NCI-H1694 (cell line): ENCODE results near the gene MYRIP.

Experiments used
- DNase-seq: peaks from one replicate; lab custom pipeline; 2025; lab: John Stamatoyannopoulos, UW

MYRIP gene

GRCh38 chr3:39907981-39908380 lies 98.6 kb downstream of the MYRIP start:
- no peak for DNase-seq

GRCh38 chr3:39910135-39910534 lies 100.7 kb downstream of the MYRIP start:
- no peak for DNase-seq

GRCh38 chr3:39910826-39911464 lies 101.5 kb downstream of the MYRIP start:
- no peak for DNase-seq

GRCh38 chr3:39911465-39912309 lies 102.3 kb downstream of the MYRIP start:
- DNase-seq: no peak

GRCh38 chr3:39915027-39915426 lies 105.6 kb downstream of the MYRIP start:
- no peak for DNase-seq

GRCh38 chr3:39917065-39917773 lies 107.8 kb downstream of the MYRIP start:
- no peak for DNase-seq

GRCh38 chr3:39919281-39919680 lies 109.9 kb downstream of the MYRIP start:
- DNase-seq: no peak

- no peak for DNase-seq
These were observed 110.9 kb downstream of the MYRIP start for GRCh38 chr3:39920271-39920670.

- no peak for DNase-seq
These were observed 118.1 kb downstream of the MYRIP start for GRCh38 chr3:39927479-39927878.

- no peak for DNase-seq
These were observed 124.7 kb downstream of the MYRIP start for GRCh38 chr3:39933986-39934693.

GRCh38 chr3:39934696-39935095 lies 125.3 kb downstream of the MYRIP start:
- DNase-seq: no peak

- no peak for DNase-seq
These were observed 125.9 kb downstream of the MYRIP start for GRCh38 chr3:39935261-39935660.

GRCh38 chr3:39936848-39937247 lies 127.4 kb downstream of the MYRIP start:
- no peak for DNase-seq

- no peak for DNase-seq
These were observed 127.9 kb downstream of the MYRIP start for GRCh38 chr3:39937315-39937714.

GRCh38 chr3:39937874-39938273 lies 128.5 kb downstream of the MYRIP start:
- DNase-seq: no peak

- no peak for DNase-seq
These were observed 132.5 kb downstream of the MYRIP start for GRCh38 chr3:39941931-39942330.

GRCh38 chr3:39960515-39961191 lies 151.2 kb downstream of the MYRIP start:
- no peak for DNase-seq

GRCh38 chr3:39961230-39961629 lies 151.8 kb downstream of the MYRIP start:
- no peak for DNase-seq

- no peak for DNase-seq
These were observed 153.2 kb downstream of the MYRIP start for GRCh38 chr3:39962581-39962980.

- no peak for DNase-seq
These were observed 156.1 kb downstream of the MYRIP start for GRCh38 chr3:39965461-39965860.

GRCh38 chr3:39965997-39966396 lies 156.6 kb downstream of the MYRIP start:
- DNase-seq: no peak

GRCh38 chr3:39970982-39971381 lies 161.6 kb downstream of the MYRIP start:
- no peak for DNase-seq
